SHP77 treated with DMSO at 0.1 percent for 48 hours (cell line): ENCODE results near the gene PCDH12.

Source experiments
- DNase-seq: peaks from one replicate; lab custom pipeline; 2025; lab: John Stamatoyannopoulos, UW

PCDH12 gene

DNA sequence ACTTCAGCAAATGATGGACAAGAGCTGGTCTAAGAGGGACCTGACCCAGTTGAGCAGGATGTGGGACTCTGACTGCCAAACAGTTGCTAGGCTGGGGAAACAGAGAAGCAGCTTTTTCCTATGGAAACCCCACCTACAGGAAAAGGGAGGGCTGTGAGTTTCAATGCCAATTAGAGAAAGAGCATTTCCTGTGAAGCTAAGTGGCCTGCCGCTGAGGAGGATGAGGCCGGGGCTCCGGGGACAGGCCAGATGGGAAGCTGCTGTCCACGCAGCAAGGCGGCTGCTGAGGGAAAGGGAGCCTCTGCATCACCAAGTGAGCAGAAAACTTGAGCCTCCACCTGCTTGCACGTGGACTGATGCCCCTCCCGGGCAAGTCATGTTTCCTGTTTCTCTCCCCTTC lies at the start of gene PCDH12:
Gene PCDH12 (minus strand): TSS at position 90 of the 400 bp plus-strand sequence. CDS start 351 bp downstream, outside the sequence.
- no peak for DNase-seq

GRCh38 chr5:142007237-142007544 lies 49.2 kb upstream of the PCDH12 start:
- no peak for DNase-seq

- no peak for DNase-seq
These were observed 48.6 kb upstream of the PCDH12 start for GRCh38 chr5:142006363-142007236.

DNA sequence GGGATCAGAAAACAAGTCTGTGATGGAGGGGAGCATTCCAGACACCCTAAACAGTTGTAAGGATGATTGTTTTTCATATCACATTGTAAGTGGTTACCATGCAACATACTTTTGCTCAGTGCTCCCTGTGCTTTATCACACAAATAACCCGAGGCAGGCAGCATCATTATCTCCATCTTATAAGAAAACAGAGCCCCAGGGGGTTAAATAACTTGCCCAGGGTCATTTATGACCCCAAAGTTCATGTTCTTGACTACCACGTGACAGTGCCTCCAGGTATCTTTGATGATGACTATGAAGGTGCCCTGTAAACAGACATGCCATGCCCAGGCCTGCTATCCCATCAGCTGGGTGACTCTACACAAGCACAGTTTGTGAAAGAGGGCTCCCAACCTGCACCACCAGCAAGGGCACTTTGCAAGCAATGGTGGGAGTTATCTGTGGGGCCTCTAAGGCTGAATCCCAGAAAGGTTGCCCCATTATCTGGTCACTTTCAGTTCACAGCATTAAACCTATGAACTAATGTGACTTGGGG lies 45.3 kb upstream of the PCDH12 start:
- DNase-seq: no peak

DNA sequence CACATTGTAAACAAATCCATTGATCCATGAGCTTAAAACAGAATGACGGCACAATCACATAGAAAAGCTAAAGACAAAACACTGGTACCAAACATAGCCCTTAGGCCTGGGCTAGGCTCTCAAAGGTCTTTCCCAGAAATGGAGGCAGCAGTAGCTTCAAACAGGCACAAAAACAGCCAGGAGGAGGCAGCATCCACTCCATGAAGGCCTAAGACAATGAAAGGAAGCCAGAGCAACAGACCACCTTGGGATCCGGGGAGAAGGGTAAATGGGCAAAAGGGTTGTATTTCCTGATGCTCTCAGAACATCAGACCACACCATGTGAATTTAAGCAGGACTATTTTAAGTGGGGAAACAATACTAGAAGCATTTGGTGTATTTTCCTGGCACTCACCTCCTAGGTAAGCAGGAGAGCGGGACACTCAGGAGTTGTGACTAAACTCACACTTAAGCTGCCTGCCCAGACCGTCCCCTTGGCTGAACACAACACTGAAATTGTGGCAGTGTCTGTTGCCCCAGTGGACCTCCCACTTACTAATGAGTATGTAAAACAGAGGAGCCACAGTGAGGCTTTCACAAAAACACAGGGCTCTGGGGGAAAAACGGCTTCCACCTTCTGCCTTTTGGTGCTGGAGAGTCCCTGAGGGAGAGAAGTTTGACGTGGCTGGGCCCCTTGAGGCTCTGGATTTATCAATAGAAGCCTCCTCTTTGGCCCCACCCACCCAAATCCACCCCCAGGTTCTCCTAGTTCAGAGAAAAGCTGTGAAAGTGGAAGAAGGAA lies 42.9 kb upstream of the PCDH12 start:
- no peak for DNase-seq

GRCh38 chr5:142000173-142000572 lies 42.2 kb upstream of the PCDH12 start:
- no peak for DNase-seq

- DNase-seq: no peak
These were observed 39.5 kb upstream of the PCDH12 start for GRCh38 chr5:141997358-141997960.

DNA sequence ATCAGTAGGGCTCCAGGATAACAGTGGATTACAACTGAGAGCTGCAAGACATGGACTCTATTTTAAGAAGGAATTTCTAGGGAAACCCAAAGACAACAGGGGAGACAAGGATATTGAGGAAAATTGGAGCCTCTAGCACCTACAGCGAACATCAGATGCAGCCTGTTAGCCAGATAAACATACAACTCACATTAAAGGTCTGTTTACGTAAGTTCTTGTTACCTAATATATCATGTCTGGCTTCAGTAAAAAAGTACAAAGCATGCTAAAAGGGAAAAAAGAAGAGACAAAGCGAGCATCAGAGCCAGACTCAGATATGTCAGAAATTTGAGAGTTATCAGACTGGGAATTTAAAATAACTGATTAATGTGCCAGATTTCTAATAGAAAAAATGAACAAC lies 37.7 kb upstream of the PCDH12 start:
- DNase-seq: no peak

DNA sequence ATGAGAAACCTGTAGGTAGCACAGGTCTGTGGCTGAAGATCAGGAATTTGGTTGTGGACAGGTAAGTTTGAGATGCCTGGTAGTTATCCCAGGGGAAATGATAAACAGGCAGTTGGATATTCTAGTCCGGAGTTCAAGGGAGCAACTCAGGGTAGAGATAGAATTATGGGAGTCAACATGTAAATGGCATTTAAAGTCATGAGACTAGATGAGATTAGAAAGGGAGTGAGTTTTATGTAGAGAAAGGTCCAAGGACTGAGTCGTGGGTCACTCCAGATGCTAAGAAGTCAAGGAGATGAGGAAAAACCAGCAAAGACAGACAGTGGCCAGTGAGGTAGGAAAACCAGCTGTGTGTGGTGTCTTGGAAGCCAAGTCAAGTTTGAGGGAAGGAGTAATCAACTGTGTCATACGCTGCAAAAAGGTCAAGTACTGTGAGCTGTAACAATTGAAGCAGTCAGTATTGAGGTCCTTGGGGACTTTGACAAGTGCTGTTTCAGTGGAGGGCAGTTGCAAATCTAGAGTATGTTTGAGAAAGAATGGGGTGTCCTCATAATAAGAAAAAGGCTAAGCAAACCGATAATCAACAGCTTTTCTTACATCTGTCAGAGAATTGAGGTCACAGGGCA lies 36.6 kb upstream of the PCDH12 start:
- no peak for DNase-seq

DNA sequence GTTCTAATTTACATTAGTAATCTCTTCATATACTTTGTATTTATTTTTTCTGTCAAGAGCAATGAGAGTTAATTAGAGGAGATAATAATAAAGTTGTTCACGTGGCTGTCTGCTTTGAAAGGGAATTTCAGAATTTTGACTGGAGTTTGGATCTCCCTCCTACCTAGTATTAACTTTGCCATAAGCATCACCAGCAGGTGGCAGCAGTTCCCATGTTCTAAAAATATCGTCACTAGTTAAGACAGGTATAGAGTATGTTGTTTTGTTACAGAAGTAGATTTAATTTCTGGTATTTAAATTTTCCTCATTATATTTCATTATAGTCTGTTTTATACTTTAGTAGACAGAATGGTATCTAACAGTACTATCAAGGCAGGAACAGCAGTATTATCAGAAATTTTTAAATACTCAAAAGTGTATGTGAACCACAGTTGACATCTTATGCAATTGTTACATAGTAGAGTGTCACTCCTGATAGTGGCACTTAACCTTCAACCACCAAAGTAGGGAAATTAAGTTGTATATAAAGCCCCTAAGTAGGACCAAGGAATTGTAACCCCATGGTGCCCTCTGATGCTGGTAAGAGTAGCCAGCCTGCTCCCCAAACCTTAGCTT lies 34.5 kb upstream of the PCDH12 start:
- DNase-seq: peak; percentile 14

GRCh38 chr5:141989720-141990119 lies 31.7 kb upstream of the PCDH12 start:
- no peak for DNase-seq

DNA sequence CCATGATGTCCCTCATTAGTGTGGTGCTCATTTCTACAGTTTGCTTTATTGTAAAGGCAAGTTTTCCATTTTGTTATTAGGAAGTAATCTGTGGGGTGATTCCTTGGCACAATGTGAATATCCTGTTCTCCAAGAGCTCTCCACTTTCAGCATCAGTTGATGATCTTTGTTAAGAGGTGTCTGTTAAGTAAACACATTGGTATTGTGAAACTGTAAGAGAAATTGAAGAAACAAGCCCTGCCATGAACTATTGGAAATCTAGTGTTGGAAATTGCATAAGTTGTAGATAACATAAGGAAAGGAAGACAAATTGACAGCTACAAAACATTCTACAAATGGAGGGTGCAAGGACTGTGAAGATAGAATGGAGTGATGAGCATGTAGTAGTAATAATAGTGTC lies 28.1 kb upstream of the PCDH12 start:
- no peak for DNase-seq

- no peak for DNase-seq
These were observed 24.6 kb upstream of the PCDH12 start for GRCh38 chr5:141982626-141983025.

DNA sequence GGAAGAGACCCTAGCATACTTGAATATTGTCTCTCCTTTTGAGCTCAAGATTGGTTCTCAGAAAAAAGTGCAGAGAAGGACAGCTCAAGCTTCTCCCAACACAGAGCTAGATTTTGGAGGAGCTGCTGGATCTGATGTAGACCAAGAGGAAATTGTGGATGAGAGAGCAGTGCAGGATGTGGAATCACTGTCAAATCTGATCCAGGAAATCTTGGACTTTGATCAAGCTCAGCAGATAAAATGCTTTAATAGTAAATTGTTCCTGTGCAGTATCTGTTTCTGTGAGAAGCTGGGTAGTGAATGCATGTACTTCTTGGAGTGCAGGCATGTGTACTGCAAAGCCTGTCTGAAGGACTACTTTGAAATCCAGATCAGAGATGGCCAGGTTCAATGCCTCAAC lies 20.4 kb upstream of the PCDH12 start:
- DNase-seq: no peak

GRCh38 chr5:141976176-141976575 lies 18.2 kb upstream of the PCDH12 start:
- DNase-seq: no peak

DNA sequence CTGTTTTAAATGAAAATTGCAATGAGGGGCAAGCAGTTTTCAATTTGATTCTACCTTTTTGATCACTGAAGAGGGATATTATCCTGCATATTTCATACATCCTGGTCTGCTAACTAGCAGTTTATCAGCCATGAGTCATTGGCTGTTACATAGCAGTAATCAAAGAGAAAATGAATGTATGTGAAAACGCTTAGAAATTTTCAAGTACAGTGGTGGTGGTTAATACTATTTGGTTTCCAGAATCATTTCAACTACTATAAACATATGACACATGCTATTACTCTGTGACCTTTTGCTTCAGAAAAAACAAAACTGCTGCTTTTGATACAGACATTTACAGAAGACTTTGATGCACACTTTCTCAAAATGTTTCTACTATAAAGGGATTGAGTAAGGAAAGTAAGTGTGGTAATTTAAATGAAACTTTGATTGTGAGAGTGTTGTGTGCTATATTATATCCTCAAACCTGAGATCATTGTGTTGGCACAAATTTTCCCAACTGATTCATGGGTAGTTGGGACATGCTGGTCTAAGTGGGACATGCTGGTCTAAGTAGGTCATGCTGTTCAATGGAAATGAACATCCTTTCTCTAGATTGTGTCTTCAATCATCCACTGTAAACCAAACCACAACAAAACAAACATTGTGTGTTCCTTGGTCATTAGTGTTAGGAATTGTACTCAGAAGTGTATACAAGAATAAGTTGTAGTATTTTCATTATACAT lies 16.0 kb upstream of the PCDH12 start:
- DNase-seq: no peak

DNA sequence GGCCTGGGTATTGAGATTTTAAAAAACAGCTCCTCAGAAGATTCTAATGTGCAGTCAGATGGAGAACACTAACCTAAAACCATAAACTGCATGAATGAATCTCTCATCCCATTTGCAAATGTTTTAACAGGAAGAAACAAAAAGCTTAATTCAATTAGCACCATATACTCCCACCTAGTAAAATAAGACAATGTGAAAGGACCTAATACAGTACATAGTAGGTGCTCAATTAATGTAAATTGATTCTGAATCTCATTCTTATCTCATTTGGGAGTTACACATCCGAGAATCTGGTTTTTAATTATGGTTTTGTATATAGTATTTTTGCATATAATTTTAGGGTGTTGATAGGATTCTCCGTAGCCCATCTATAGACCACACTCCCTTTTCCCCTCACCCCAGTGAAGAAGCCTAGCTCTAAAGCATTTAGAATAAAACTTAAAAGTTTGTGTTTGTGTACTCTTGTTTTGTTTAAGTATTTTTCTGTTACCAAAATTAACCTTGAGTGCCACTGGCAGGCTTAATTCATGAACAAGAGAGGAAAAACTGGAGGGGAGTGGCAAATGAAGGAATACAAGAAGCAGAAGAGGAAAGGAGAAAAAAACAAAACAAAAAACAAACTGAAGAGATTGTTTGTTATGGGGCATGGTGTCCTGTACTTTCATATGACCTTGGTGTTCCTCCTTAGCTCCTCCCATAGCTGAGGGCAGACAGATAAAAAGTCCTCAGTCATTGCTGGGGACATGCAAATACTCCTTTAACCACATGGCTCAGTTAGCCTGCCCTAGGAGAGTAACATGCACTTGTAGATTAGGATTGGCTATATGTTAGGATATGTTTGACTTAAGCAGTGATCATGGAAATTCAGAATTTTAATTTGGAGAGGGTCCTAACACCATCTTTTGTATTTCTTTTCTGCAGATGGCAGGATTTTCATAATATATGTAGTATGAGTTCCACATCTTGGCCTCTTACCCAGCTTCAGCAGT lies 12.1 kb upstream of the PCDH12 start:
- DNase-seq: no peak

- DNase-seq: peak; percentile 63
These were observed 11.1 kb upstream of the PCDH12 start, which contains the start of gene RNF14 for GRCh38 chr5:141968914-141969608. Gene RNF14, plus strand, starts transcription at chr5:141969105. Its CDS starts 4,484 bp downstream, at chr5:141973589.

DNA sequence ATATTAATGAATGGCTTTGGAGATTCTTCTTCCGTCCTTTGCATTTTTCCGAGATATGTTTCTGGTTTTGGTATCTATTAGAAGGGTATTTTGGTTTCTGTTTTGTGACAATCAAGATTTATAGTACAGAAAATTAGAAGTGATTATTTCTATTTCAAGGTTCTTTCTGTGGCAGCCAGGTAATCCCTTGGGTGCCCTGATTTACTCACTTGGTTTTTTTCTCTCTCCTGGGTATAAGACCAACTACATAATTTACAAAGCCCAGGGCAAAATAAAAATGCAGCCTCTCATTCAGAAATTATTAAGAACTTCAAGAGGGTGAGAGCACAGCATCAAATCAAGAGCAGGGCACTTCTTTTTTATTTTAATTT lies 8.9 kb upstream of the PCDH12 start:
- no peak for DNase-seq
